Measurements from ENCODE around the gene ZNF354B.

- TF ChIP-seq POLR2AphosphoS5 (IDR thresholded peaks at IDR 0.05; ENCODE audit: low read depth, low read length) (no peak), POLR2A (IDR thresholded peaks at IDR 0.05; ENCODE audit: insufficient read depth in 1 of 2, low read depth in 2 of 2, low read length in 2 of 2) (no peak), ZNF138 (CRISPR knock-in tag; IDR thresholded peaks at IDR 0.05; ENCODE audit: low read depth) (no peak), CTCF (CRISPR knock-in tag; IDR thresholded peaks at IDR 0.05) (no peak), EHMT2 (IDR thresholded peaks at IDR 0.05; ENCODE audit: borderline replicate concordance, low read depth, low read length) (no peak), HOXA7 (CRISPR knock-in tag; IDR thresholded peaks at IDR 0.05) (no peak), KDM4B (CRISPR knock-in tag; IDR thresholded peaks at IDR 0.05) (no peak)
Measured at GRCh38 chr5:178832618-178833201, 27.0 kb upstream of the ZNF354B start.

Measured in HepG2 (cell line).